GM12872 (cell line): ENCODE measurements around the gene TRIM26.

Source experiments
- TF ChIP-seq, protein P1 (sequence below): IDR thresholded peaks from 3 replicates; pipeline ENCODE4 v1.5.1; 2011; ENCODE audit warnings: low read depth, mild to moderate bottlenecking, low read length, moderate library complexity; ENCODE audit not compliant: insufficient read depth

TRIM26 gene

DNA sequence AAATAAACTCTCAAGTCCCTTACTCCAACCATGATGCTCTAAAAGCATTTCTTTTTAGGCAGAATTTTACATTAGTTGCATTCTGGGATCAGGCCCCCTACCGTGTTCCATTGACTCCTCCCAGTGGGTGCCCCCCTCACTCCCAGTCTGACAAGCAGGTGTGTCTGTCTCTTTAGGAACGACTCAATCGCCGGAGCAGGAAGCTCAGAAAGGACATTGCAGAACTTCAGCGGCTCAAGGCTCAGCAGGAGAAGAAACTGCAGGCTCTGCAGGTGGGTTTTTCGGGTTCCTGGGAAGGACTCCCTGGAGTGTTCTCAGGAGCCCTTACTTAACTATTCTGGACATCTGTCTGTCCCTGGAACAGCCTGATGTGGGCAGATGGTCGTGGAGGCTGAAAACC, 67.4 kb downstream of the TRIM26 start:
- TF ChIP-seq, protein P1, sequence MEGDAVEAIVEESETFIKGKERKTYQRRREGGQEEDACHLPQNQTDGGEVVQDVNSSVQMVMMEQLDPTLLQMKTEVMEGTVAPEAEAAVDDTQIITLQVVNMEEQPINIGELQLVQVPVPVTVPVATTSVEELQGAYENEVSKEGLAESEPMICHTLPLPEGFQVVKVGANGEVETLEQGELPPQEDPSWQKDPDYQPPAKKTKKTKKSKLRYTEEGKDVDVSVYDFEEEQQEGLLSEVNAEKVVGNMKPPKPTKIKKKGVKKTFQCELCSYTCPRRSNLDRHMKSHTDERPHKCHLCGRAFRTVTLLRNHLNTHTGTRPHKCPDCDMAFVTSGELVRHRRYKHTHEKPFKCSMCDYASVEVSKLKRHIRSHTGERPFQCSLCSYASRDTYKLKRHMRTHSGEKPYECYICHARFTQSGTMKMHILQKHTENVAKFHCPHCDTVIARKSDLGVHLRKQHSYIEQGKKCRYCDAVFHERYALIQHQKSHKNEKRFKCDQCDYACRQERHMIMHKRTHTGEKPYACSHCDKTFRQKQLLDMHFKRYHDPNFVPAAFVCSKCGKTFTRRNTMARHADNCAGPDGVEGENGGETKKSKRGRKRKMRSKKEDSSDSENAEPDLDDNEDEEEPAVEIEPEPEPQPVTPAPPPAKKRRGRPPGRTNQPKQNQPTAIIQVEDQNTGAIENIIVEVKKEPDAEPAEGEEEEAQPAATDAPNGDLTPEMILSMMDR = no peak

DNA sequence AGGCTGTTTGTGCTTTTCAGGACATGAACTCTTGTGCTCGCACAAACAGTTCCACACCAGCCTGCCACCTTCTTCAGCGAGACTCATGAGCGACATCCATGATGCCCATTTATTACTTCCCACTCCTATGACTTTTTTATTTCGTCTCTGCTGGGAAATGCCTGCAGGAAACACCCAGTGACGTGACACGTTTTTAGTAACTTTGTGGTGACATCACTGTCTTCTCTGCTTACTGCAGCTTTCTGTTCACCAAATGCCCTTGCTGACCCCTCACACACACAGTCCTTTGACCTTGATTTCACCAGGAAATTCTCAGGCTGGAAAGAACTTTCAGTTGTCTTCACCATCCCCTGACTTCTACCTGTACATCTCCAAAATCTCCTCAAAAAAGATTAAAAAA, 68.4 kb downstream of the TRIM26 start:
- TF ChIP-seq, protein P1 = no peak

DNA sequence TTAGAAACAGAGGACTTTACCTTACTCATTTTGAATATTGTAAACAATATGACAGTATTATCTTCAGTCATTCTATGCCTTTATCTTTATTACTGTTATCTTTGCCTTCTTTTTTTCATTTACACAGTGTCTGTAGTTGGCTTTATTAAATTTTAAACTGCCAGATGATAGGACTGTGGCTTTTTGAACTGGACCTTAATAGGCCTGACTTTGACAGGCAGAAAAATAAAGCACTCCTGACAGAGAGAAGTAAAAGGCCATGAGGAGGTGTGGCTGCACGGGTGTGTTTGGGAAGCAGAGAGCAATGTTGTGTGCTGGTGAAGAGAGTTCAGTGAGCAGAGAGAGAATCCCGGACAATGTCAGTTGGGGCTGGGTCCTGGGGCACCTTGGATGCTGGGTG, 69.4 kb downstream of the TRIM26 start:
- TF ChIP-seq, protein P1 = no peak

DNA sequence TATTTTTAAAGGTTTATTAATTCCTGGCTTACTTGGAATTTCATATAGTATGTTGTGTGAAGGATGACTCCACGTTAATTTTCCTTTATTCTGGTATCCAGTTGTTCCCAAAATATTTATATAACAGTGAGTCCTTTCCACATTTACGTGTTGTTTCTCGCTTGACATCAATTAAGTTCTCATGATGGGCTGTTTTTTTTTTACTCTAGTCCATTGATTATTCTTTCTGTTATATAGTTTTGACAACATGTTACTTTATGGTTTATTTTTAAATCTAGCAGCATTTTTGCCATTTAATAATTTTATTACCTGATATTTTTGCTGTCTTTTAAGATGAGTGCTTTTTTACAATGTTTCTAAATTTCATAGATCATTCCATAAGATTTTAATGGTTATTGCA, 70.5 kb downstream of the TRIM26 start:
- TF ChIP-seq, protein P1 = no peak

DNA sequence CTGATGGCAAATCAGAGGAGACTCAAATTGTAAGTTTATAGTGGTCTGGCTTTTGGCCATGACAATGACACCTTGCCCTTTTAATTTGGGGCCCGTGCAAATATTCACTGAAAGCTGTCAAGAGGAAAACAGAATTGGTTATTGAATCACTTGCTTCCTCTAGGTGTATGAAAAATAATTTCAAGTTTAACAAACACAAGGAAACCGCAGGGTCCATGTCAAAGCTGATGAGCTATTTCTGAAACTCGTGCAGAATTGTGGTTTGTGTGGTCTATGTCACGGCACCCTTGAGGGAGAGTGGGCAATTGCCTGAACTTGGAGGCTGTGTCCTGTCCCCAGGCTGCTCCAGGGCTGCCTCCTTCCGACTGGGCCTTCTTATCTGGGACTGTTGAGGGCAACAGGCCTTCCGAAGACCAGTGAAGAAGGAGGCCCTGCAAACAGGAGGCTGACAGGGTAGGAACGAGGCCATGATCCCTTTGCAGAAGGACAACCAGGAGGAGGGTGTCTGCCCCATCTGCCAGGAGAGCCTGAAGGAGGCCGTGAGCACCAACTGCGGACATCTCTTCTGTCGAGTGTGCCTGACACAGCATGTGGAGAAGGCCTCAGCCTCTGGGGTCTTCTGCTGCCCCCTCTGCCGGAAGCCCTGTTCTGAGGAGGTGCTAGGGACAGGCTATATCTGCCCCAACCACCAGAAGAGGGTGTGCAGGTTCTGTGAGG, 76.5 kb downstream of the TRIM26 start:
- TF ChIP-seq, protein P1 = no peak

DNA sequence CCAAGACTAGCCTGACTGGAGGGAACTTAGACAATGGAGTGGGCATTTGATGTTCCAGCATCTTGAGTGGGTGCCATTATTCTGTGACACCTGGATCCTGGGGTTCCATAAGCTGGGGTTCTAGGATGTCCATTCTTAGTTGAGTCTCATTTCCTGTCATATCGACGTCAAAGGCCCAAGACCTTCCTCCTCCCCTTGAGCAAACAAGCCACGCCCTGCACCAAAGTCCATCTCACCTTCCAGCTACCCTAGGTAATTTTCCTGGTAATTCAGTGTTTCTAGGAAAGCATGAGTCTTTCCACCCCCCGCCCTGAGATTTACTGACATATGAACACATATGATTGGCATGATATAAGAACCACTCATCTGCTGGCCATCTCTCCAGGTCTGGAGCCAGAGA, 77.4 kb downstream of the TRIM26 start, which contains the start of gene TRIM40:
TSS of gene TRIM40 (plus strand) at position 384 of the 400 bp plus-strand sequence. CDS start 897 bp downstream, outside the sequence.
- TF ChIP-seq, protein P1 = no peak

DNA sequence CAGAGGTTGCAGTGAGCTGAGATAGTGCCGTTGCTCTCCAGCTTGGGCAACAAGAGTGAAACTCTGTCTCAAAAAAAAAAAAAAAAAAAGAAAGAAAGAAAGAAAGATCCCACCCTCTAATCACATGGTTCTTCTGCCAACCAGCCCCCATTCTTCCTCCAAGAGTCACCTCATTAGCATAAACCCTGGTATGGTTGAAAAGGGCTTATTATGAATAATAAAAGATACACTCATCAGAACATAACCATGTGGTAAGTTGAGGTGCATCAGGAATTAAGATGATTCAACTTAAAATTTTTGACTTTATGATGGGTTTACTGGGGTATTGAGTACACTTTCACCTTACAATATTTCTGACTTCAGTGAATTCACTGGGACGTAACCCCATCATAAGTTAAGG, 78.1 kb downstream of the TRIM26 start:
- TF ChIP-seq, protein P1 = no peak
